ENCODE results near the gene PLEKHA6. TPM values are rescaled to one million over a fixed set of nuclear protein-coding genes. Genes with fewer than 3 reads are reported as not detected.

PLEKHA6 gene
- total and polyA plus RNA-seq, 2 of the 8 experiments (the other 6 are each of a cell fraction or from before 2014, with no cell fraction given): 4.8 to 20.2 TPM

- POLR2A ChIA-PET (ENCODE audit: partially characterized antibody): interaction anchor here (1.3 to 3.1 kb wide), 2 partner anchors 11 to 17 kb away, joined by 4 to 6 read pairs; no protein-coding TSS in a partner anchor
- no peaks in the 10 kb centered on the region for H3K9me3 ChIP-seq (ENCODE audit: insufficient read depth in 2 of 2, low read depth in 1 of 2, low read length in 1 of 2)
- H3K9ac ChIP-seq (replicated peaks in 1 of 4; ENCODE audit: extremely low read depth in 1 of 4, low read depth in 3 of 4, low read length in 3 of 4): no peak overlapping the region
- no peak overlapping the region for H3K4me2 ChIP-seq (ENCODE audit: insufficient read depth in 1 of 2, low read depth in 2 of 2, low read length in 2 of 2)
- no peak overlapping the region for H4K8ac ChIP-seq (ENCODE audit: extremely low read depth, insufficient read depth, low read length)
- H3K14ac ChIP-seq (ENCODE audit: insufficient read length): no peak overlapping the region
- H3K4me1 ChIP-seq (replicated peaks in 1 of 4; ENCODE audit: control insufficient read depth in 3 of 4, insufficient read depth in 4 of 4, low read length in 3 of 4): no peaks in the 10 kb centered on the region
- no peak overlapping the region for H2BK15ac ChIP-seq (ENCODE audit: low read length)
- H2BK12ac ChIP-seq (ENCODE audit: low read depth, low read length): no peak overlapping the region
- 86% methylated on average over 2 of the region's 2 CpGs; no CpG with 5 or more reads in 1 of the 2 experiments for WGBS, 2 experiments (ENCODE audit: extremely low coverage in 1 of 2, insufficient coverage in 1 of 2, insufficient read length in 1 of 2, insufficient replicate concordance in 2 of 2, low coverage in 1 of 2, low lambda C conversion rate in 2 of 2, missing lambda C conversion rate in 1 of 2)
- no peak overlapping the region for H2AFZ ChIP-seq (ENCODE audit: low read length)
- no peaks in the 10 kb centered on the region for H3K79me2 ChIP-seq (ENCODE audit: control insufficient read depth in 1 of 2, insufficient read depth in 2 of 2, low read length in 2 of 2)
- peaks cover 0 to 3% of the 10 kb centered on the region in 2 experiments for H4K20me1 ChIP-seq (replicated peaks in 1 of 2; ENCODE audit: control insufficient read depth in 1 of 2, insufficient read depth in 2 of 2, low read length in 2 of 2)
- no peaks in the 10 kb centered on the region for H3K23me2 ChIP-seq (ENCODE audit: low read depth, low read length)
- H3K79me1 ChIP-seq (ENCODE audit: low read depth, low read length): no peaks in the 10 kb centered on the region
- H2BK120ac ChIP-seq (replicated peaks; ENCODE audit: low read depth, low read length): no peak overlapping the region
- H3K36me3 ChIP-seq (ENCODE audit: control insufficient read depth in 2 of 4, insufficient read depth in 4 of 4, low read length in 3 of 4): peaks cover 0 to 4% (median 0%) of the 10 kb centered on the region in 4 experiments; a peak in 1 of 8 replicates
- no peak overlapping the region for H4K91ac ChIP-seq (replicated peaks; ENCODE audit: insufficient read length, low read length)
- no peak overlapping the region for H3K56ac ChIP-seq (replicated peaks; ENCODE audit: insufficient read length, low read depth, low read length)
- no peak overlapping the region for H2AK5ac ChIP-seq (ENCODE audit: low read depth, low read length)
- no peak overlapping the region for H3K4me3 ChIP-seq (ENCODE audit: extremely low read depth in 1 of 4, insufficient read depth in 2 of 4, low read depth in 3 of 4, low read length in 4 of 4)
- H3K27ac ChIP-seq (ENCODE audit: low read depth, low read length): no peak overlapping the region
- no peak overlapping the region for H3K23ac ChIP-seq (ENCODE audit: insufficient read length)
- no peak overlapping the region for H3K18ac ChIP-seq (ENCODE audit: extremely low read depth, low read length)
- no peak overlapping the region for H2BK20ac ChIP-seq (ENCODE audit: low read length)
- CTCF ChIA-PET (ENCODE audit: partially characterized antibody): interaction anchor here (1.1 to 26.5 kb wide), 4 partner anchors 4 to 97 kb away, joined by 3 to 335 read pairs (median 172); no protein-coding TSS in a partner anchor
- no peak overlapping the region for H2BK5ac ChIP-seq (ENCODE audit: low read depth, low read length)
- H3K27me3 ChIP-seq (replicated peaks in 1 of 4; ENCODE audit: control insufficient read depth in 3 of 4, extremely low read depth in 1 of 4, insufficient read depth in 3 of 4, low read length in 3 of 4): no peaks in the 10 kb centered on the region
- H3K4ac ChIP-seq (replicated peaks; ENCODE audit: insufficient read length, low read depth, low read length): no peak overlapping the region
- no peak for DNase-seq (ENCODE audit: low read depth in 1 of 2, low spot score in 2 of 2)
- no peak for FAIRE-seq
- H4K5ac ChIP-seq (ENCODE audit: insufficient read length, low read depth, low read length): no peak overlapping the region
- TF ChIP-seq SRF (IDR thresholded peaks at IDR 0.05; ENCODE audit: low read depth, low read length) (no peak), TBP (IDR thresholded peaks at IDR 0.05; ENCODE audit: low read depth, low read length) (no peak), EP300 (IDR thresholded peaks at IDR 0.05; ENCODE audit: borderline replicate concordance in 1 of 2, low read depth in 2 of 2, low read length in 2 of 2) (no peak), ASH2L (IDR thresholded peaks at IDR 0.05; ENCODE audit: low read length) (no peak), SP1 (IDR thresholded peaks at IDR 0.05; ENCODE audit: low read depth, low read length) (no peak), BACH1 (IDR thresholded peaks at IDR 0.05; ENCODE audit: low read length) (no peak), USF2 (IDR thresholded peaks at IDR 0.05; ENCODE audit: low read length) (no peak), PHF8 (conservative IDR thresholded peaks at IDR 0.05; ENCODE audit: low read depth, low read length) (no peak), RBBP5 (IDR thresholded peaks at IDR 0.05; ENCODE audit: borderline replicate concordance, low read depth, low read length) (no peak), KDM5A (IDR thresholded peaks at IDR 0.05; ENCODE audit: low read length) (no peak), NANOG (IDR thresholded peaks at IDR 0.05; ENCODE audit: insufficient read depth, low read depth, low read length, poor library complexity, severe bottlenecking) (no peak), SIN3A (conservative IDR thresholded peaks at IDR 0.05 in 1 of 2, IDR thresholded peaks at IDR 0.05 in 1 of 2; ENCODE audit: low read depth in 1 of 2, low read length in 2 of 2) (no peak), KDM1A (IDR thresholded peaks at IDR 0.05; ENCODE audit: borderline replicate concordance, low read length) (no peak)
Observed at GRCh38 chr1:204265665-204266064, 94.1 kb downstream of the PLEKHA6 start.
